T47D (cell line): ENCODE measurements around the gene KCNQ2.
"Not testable (repeated sequence)": the region's sequence is repeated elsewhere in the genome, so short reads cannot be mapped to it uniquely, and the experiment has no call there.

Experiments used
- DNase-seq, 2 experiments: peaks; one replicate each; pipeline versions ENCODE4 v3.0.0 to v3.0.0-alpha.2; 2011 to 2012; ENCODE audit warnings: low read depth in 1 of 2, low spot score in 1 of 2
- JUND ChIP-seq: IDR thresholded peaks from 2 replicates; pipeline ENCODE4 v1.6.1; 2012; ENCODE audit warnings: low read depth
- in situ Hi-C: cut with HindIII; loops from 2 replicates; pipeline ENCODE4 v1.10.0; 2016; ENCODE audit warnings: low sequenced_read_pairs, low pct_unique_long_range_greater_than_20kb

Gene KCNQ2

GRCh38 chr20:63381781-63382431 lies 90.5 kb downstream of the KCNQ2 start:
- peak in 1 of 2 experiments; percentile 72 for DNase-seq
- no peak for TF ChIP-seq JUND
- in situ Hi-C loops, result no loop called here

GRCh38 chr20:63380346-63380870 lies 92.0 kb downstream of the KCNQ2 start:
- TF ChIP-seq JUND, result no peak
- in situ Hi-C loops, result no loop called here
- no peak for DNase-seq

GRCh38 chr20:63379872-63380271 lies 92.6 kb downstream of the KCNQ2 start:
- in situ Hi-C loops, result not testable (repeated sequence)
- DNase-seq, result peak in 1 of 2 experiments; percentile 30

DNA sequence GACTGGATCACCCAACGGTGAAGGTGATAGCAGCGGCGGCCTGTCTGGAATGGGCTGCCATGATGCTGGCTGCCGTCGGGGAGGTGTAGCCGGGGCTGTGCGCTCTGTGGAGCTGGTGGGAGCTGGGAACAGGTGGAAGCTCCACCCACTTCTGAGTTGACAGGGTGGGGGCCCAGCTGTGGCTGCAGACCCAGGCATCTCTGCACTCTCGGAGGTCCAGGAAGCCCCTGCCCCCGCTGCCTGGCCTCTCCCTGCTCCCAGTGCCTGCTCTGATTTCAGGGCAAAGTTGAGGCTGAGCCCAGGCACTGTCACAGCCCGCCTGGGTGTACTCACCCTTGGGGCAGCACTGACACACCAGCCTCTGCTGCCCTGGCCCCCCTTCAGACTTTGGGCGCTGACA lies 93.2 kb downstream of the KCNQ2 start:
- in situ Hi-C loops, result no loop called here
- no peak for DNase-seq
- no peak for TF ChIP-seq JUND

- no peak for TF ChIP-seq JUND
- in situ Hi-C loops, result no loop called here
- DNase-seq, result peak; percentile 69 to 87
Measured at GRCh38 chr20:63378626-63379025, 93.8 kb downstream of the KCNQ2 start.

DNA sequence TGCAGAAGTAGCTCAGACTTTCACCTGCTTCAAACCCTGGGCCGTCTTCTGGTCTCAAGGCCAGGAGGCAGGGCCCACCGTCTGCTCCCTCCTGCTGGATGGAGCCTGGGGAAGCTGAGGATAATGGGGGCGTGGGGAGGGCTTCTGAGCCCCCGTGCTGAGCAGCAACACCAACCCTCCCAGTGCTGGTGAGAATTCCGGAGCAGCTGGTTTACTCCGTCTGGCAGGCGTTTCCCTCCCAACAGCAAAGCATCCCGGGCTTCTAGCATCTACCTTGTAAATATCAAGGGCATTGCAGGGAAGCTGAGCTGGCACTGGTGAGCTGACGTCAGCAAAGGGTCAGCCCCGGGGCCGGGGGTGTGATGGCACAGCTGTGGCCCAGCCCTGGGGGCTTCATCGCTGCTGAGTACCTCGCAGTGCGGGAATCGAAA lies 94.5 kb downstream of the KCNQ2 start:
- DNase-seq, result no peak
- in situ Hi-C loops, result no loop called here
- no peak for TF ChIP-seq JUND

GRCh38 chr20:63377256-63377941 lies 95.1 kb downstream of the KCNQ2 start:
- TF ChIP-seq JUND, result no peak
- no peak for DNase-seq

GRCh38 chr20:63376283-63377250 lies 95.9 kb downstream of the KCNQ2 start:
- DNase-seq, result no peak
- no peak for TF ChIP-seq JUND
- in situ Hi-C loops, result no loop called here

More at GRCh38 chr20:63377256-63377941, 95.1 kb downstream of the KCNQ2 start:
- in situ Hi-C loops, result no loop called here

DNA sequence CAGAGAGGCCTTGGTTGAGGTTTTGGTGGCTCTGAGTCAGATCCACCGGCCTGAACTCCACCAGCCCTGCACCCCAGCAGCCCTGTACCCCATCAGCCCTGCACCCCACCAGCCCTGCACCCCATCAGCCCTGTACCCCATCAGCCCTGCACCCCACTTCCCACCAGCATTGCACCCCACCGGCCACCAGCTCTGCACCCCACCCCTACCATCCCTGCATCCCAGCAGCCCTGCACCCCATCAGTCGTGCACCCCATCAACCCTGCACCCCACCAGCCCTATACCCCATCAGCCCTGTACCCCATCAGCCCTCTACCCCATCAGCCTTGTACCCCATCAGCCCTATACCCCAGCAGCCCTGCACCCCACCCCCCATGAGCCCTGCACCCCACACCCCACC lies 97.0 kb downstream of the KCNQ2 start:
- in situ Hi-C loops, result no loop called here
- TF ChIP-seq JUND, result no peak
- DNase-seq, result no peak

GRCh38 chr20:63374504-63374903 lies 98.0 kb downstream of the KCNQ2 start:
- in situ Hi-C loops, result no loop called here
- TF ChIP-seq JUND, result no peak
- DNase-seq, result no peak

DNA sequence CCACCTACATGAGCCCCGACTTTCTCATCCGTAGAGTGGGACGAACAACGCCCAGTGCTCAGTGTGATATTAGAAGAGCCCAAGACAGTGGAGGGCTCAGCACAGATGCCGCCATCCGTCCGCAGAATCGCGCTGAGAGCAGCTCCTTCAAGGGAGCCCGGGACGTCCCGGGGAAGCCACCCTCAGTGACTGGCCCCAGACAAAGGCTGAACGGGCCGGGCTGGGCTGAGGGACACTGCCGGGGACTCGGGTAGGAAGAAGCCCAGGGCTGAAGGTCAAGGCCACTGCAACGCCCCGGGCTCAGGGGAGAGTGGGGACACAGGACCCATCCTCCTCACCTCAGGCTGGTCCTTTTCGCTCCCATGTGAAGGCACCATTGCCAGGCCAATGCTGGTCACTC lies 98.5 kb downstream of the KCNQ2 start:
- no peak for DNase-seq
- no peak for TF ChIP-seq JUND
- in situ Hi-C loops, result no loop called here
